HCT116 (cell line): ENCODE measurements around the gene CGN. TPM values are rescaled to one million over a fixed set of nuclear protein-coding genes. Genes with fewer than 3 reads are reported as not detected.

ENCODE experiments used
- ATAC-seq: fragments of 200-7000 bp; cut with Tn5 transposase; 2 replicates; pipeline ENCODE4 v1.9.1; 2020; ENCODE audit warnings: mild to moderate bottlenecking, moderate library complexity
- BruUV-seq: library from RNA; stranded (reverse); fragments of 400-500 nt; replicated peaks from 2 replicates; lab custom pipeline; 2021; lab: Mats Ljungman, UMichigan
- CTCF ChIA-PET: fragments of 300-600 bp; sonication (Branson Sonifier 250); formaldehyde crosslinking; loops from one replicate; lab custom pipeline; 2021; ENCODE audit warnings: antibody characterized with exemption; lab: Charles Lee
- POLR2A ChIA-PET: fragments of 300-600, 350-600 bp; sonication (Branson Sonifier 250); formaldehyde crosslinking; loops from one replicate; lab custom pipeline; 2021; ENCODE audit warnings: antibody characterized with exemption; lab: Charles Lee
- RAD21 ChIA-PET, 2 experiments: fragments of 300-600 bp; sonication (Branson Sonifier 250); formaldehyde crosslinking; loops; one replicate each; lab custom pipeline; 2023; ENCODE audit warnings: low total read pairs in 2 of 2; ENCODE audit not compliant: uncharacterized antibody in 2 of 2, unreplicated experiment in 2 of 2, low non-redundant PET in 1 of 2; lab: Charles Lee
- DNase-seq: peaks from one replicate; pipeline ENCODE4 v3.0.0-alpha.2; 2010; ENCODE audit warnings: low read depth, low spot score
- H2AFZ ChIP-seq: fragments of 200-600 bp; shearing (Covaris generic), sonication (generic); 2 replicates; pipeline ENCODE4 v1.6.1; 2017; ENCODE audit warnings: low read depth, mixed run types, mixed read lengths, antibody characterized with exemption, low read length; ENCODE audit not compliant: poor library complexity, severe bottlenecking
- H3K27ac ChIP-seq: 2 replicates; pipeline ENCODE4 v1.5.1; 2012; ENCODE audit warnings: low read depth, low read length
- H3K27me3 ChIP-seq: fragments of 200-600 bp; sonication (generic); 2 replicates; pipeline ENCODE4 v1.6.1; 2016; ENCODE audit warnings: mixed run types, low read length, mixed read lengths; ENCODE audit not compliant: insufficient read depth
- H3K36me3 ChIP-seq, 2 experiments: fragments of 200-500 bp in 1 of 2; fragments of 200-600 bp in 1 of 2; sonication (Bioruptor generic) in 1 of 2; sonication (generic) in 1 of 2; 2 replicates each; pipeline versions ENCODE4 v1.5.1 to v1.6.1; 2014 to 2016; ENCODE audit warnings: low read length in 2 of 2, inconsistent platforms in 1 of 2, mixed read lengths in 1 of 2, mixed run types in 1 of 2; ENCODE audit not compliant: insufficient read depth in 2 of 2, control insufficient read depth in 1 of 2
- H3K4me1 ChIP-seq, 2 experiments: fragments of 200-600 bp in 1 of 2; sonication (generic) in 1 of 2; 2 replicates each; pipeline versions ENCODE4 v1.5.1 to v1.6.1; 2012 to 2017; ENCODE audit warnings: low read length in 2 of 2, inconsistent platforms in 1 of 2, mild to moderate bottlenecking in 1 of 2, mixed read lengths in 1 of 2, mixed run types in 1 of 2, moderate library complexity in 1 of 2; ENCODE audit not compliant: insufficient read depth in 2 of 2, control insufficient read depth in 1 of 2
- H3K4me2 ChIP-seq: fragments of 200-600 bp; sonication (generic); 2 replicates; pipeline ENCODE4 v1.6.1; 2017; ENCODE audit warnings: mixed run types, low read length, mixed read lengths
- H3K4me3 ChIP-seq, 2 experiments: fragments of 200-600 bp in 1 of 2; sonication (generic) in 1 of 2; replicated peaks in 1 of 2; 2 replicates each; pipeline ENCODE4 v1.5.1; 2011 to 2016; ENCODE audit warnings: low read length in 2 of 2, control low read depth in 1 of 2, low read depth in 1 of 2, mild to moderate bottlenecking in 1 of 2, mixed read lengths in 1 of 2, mixed run types in 1 of 2
- H3K79me2 ChIP-seq: fragments of 200-600 bp; sonication (generic); 2 replicates; pipeline ENCODE4 v1.6.1; 2017; ENCODE audit warnings: mild to moderate bottlenecking, mixed run types, low read length, moderate library complexity, mixed read lengths; ENCODE audit not compliant: insufficient read depth
- H3K9ac ChIP-seq: fragments of 200-600 bp; sonication (generic); 2 replicates; pipeline ENCODE4 v1.6.1; 2016; ENCODE audit warnings: low read length, mixed read lengths
- H3K9me2 ChIP-seq: fragments of 200-600 bp; sonication (generic), shearing (Covaris generic); 2 replicates; pipeline ENCODE4 v1.6.1; 2017; ENCODE audit warnings: mixed run types, mild to moderate bottlenecking, moderate library complexity; ENCODE audit not compliant: insufficient read depth
- H3K9me3 ChIP-seq, 2 experiments: fragments of 200-500 bp in 1 of 2; fragments of 200-600 bp in 1 of 2; sonication (Bioruptor generic) in 1 of 2; sonication (generic) in 1 of 2; 2 replicates each; pipeline ENCODE4 v1.6.1; 2014 to 2017; ENCODE audit warnings: low read length in 2 of 2, mixed read lengths in 2 of 2, inconsistent platforms in 1 of 2, low read depth in 1 of 2, mild to moderate bottlenecking in 1 of 2, mixed run types in 1 of 2, moderate library complexity in 1 of 2; ENCODE audit not compliant: control insufficient read depth in 1 of 2, insufficient read depth in 1 of 2
- H4K20me1 ChIP-seq: fragments of 200-600 bp; sonication (generic), shearing (Covaris generic); 2 replicates; pipeline ENCODE4 v1.6.1; 2017; ENCODE audit warnings: mixed run types, mild to moderate bottlenecking, moderate library complexity; ENCODE audit not compliant: insufficient read depth
- CBX3 ChIP-seq: IDR thresholded peaks from 2 replicates; pipeline ENCODE4 v1.6.1; 2012; ENCODE audit warnings: low read depth
- CEBPB ChIP-seq: IDR thresholded peaks from 2 replicates; pipeline ENCODE4 v1.6.1; 2012; ENCODE audit warnings: low read depth
- CTCF ChIP-seq, 3 experiments: fragments of 200-600 bp in 1 of 3; sonication (generic) in 1 of 3; IDR thresholded peaks in 2 of 3; conservative IDR thresholded peaks in 1 of 3; 2 replicates each; pipeline ENCODE4 v1.5.1; 2012 to 2017; ENCODE audit warnings: low read depth in 2 of 3, low read length in 2 of 3, antibody characterized with exemption in 1 of 3, borderline replicate concordance in 1 of 3, control low read depth in 1 of 3, mild to moderate bottlenecking in 1 of 3, mixed read lengths in 1 of 3, mixed run types in 1 of 3, moderate library complexity in 1 of 3; ENCODE audit not compliant: insufficient read depth in 1 of 3
- ELF1 ChIP-seq: IDR thresholded peaks from 2 replicates; pipeline ENCODE4 v1.6.1; 2012; ENCODE audit warnings: low read depth, borderline replicate concordance
- EZH2 ChIP-seq: fragments of 200-600 bp; sonication (generic); IDR thresholded peaks from 2 replicates; pipeline ENCODE4 v1.6.1; 2017; ENCODE audit warnings: antibody characterized with exemption, mixed run types
- EZH2phosphoT487 ChIP-seq: fragments of 200-600 bp; IDR thresholded peaks from 2 replicates; pipeline ENCODE4 v1.6.1; 2018; ENCODE audit warnings: antibody characterized with exemption, borderline replicate concordance
- FOSL1 ChIP-seq: IDR thresholded peaks from 2 replicates; pipeline ENCODE4 v1.6.1; 2012; ENCODE audit warnings: low read depth
- JUND ChIP-seq: IDR thresholded peaks from 2 replicates; pipeline ENCODE4 v1.6.1; 2012
- POLR2A ChIP-seq: IDR thresholded peaks from 2 replicates; pipeline ENCODE4 v1.7.0; 2011; ENCODE audit warnings: borderline replicate concordance; ENCODE audit not compliant: insufficient read depth, insufficient read length; ENCODE audit errors: extremely low read depth
- SIN3A ChIP-seq: IDR thresholded peaks from 2 replicates; pipeline ENCODE4 v1.6.1; 2012; ENCODE audit warnings: low read depth
- SP1 ChIP-seq: IDR thresholded peaks from 2 replicates; pipeline ENCODE4 v1.6.1; 2012; ENCODE audit warnings: low read depth
- SRF ChIP-seq: IDR thresholded peaks from 2 replicates; pipeline ENCODE4 v1.6.1; 2012; ENCODE audit warnings: low read depth
- TCF7L2 ChIP-seq: IDR thresholded peaks from 2 replicates; pipeline ENCODE4 v1.7.0; 2011; ENCODE audit warnings: borderline replicate concordance, inconsistent platforms; ENCODE audit not compliant: insufficient read depth, insufficient read length; ENCODE audit errors: extremely low read depth
- YY1 ChIP-seq: IDR thresholded peaks from 2 replicates; pipeline ENCODE4 v1.6.1; 2011; ENCODE audit warnings: low read length, low read depth, moderate library complexity, mild to moderate bottlenecking; ENCODE audit not compliant: insufficient replicate concordance; ENCODE audit errors: extremely low read depth
- ZBTB33 ChIP-seq: IDR thresholded peaks from 2 replicates; pipeline ENCODE4 v1.6.1; 2011; ENCODE audit warnings: mild to moderate bottlenecking, low read length, moderate library complexity; ENCODE audit not compliant: insufficient replicate concordance; ENCODE audit errors: extremely low read depth
- ZFX ChIP-seq: fragments of 450-650 bp; IDR thresholded peaks from 2 replicates; pipeline ENCODE4 v1.6.1; 2017
- intact Hi-C: fragments of 100-400 bp; cut with micrococcal nuclease; formaldehyde crosslinking; loops from 2 replicates; pipeline ENCODE4 v1.10.0; 2022
- total RNA-seq: library from RNA; stranded (reverse); gene quantifications from one replicate; pipeline ENCODE4 v1.2.1, GENCODE V29; 2021; ENCODE audit not compliant: unreplicated experiment
- TF ChIP-seq, protein P1 (sequence below): IDR thresholded peaks from 2 replicates; pipeline ENCODE4 v1.6.1; 2012
- TF ChIP-seq, protein P2 (sequence below): IDR thresholded peaks from 2 replicates; pipeline ENCODE4 v1.6.1; 2012

The CGN gene
- total RNA-seq, 1 experiment from 2014 or later, result 19.7 TPM

- no peaks in the 10 kb centered on the region for H3K9me3 ChIP-seq
- peaks cover 37% of the 10 kb centered on the region for H3K79me2 ChIP-seq
- no TSS peak for BruUV-seq
- H2AFZ ChIP-seq, result no peak overlapping the region
- H3K4me2 ChIP-seq, result peak overlapping the region; percentile 91
- no peaks in the 10 kb centered on the region for H3K36me3 ChIP-seq
- peak overlapping the region; percentile 84 for H3K27ac ChIP-seq
- peaks cover 69 to 88% of the 10 kb centered on the region in 2 experiments for H3K4me1 ChIP-seq
- ChIA-PET CTCF (interaction anchor here (1.9 kb wide), 1 partner anchor 27 kb away, joined by 4 read pairs; the partner anchor contains the start of gene TUFT1), POLR2A (interaction anchor here (0.6 to 1.1 kb wide), 3 partner anchors 18 to 231 kb away, joined by 3 to 4 read pairs (median 3); partner anchors contain the start of gene ZNF687), RAD21 (interaction anchor here in 1 of 2 experiments (0.6 kb wide), 1 partner anchor 101 kb away, joined by 3 read pairs; no protein-coding TSS in a partner anchor)
- DNase-seq (no peak), ATAC-seq (peak; percentile 29)
- H3K9me2 ChIP-seq, result no peaks in the 10 kb centered on the region
- peak overlapping the region; percentile 68 to 72 for H3K4me3 ChIP-seq
- intact Hi-C loops, result loop anchor here (2.0 to 5.0 kb wide), 2 partner anchors 54 to 71 kb away; partner anchors contain the start of gene POGZ
- peak overlapping the region; percentile 75 for H3K9ac ChIP-seq
- H3K27me3 ChIP-seq, result no peaks in the 10 kb centered on the region
- H4K20me1 ChIP-seq, result no peaks in the 10 kb centered on the region
- TF ChIP-seq CEBPB (no peak), POLR2A (no peak), FOSL1 (no peak), JUND (no peak), YY1 (peak; percentile 53), CTCF (IDR thresholded peaks at IDR 0.05 in 2 of 3, conservative IDR thresholded peaks at IDR 0.05 in 1 of 3; ENCODE audit: borderline replicate concordance in 1 of 3, insufficient read depth in 1 of 3, low read depth in 2 of 3, low read length in 2 of 3) (no peak), ZBTB33 (peak; percentile 21), EZH2 (no peak), SRF (no peak), TCF7L2 (no peak), ZFX (no peak), CBX3 (no peak), SIN3A (no peak), SP1 (no peak), EZH2phosphoT487 (no peak), ELF1 (no peak)
- TF ChIP-seq, protein P1, sequence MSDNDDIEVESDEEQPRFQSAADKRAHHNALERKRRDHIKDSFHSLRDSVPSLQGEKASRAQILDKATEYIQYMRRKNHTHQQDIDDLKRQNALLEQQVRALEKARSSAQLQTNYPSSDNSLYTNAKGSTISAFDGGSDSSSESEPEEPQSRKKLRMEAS, result no peak
- TF ChIP-seq, protein P2, sequence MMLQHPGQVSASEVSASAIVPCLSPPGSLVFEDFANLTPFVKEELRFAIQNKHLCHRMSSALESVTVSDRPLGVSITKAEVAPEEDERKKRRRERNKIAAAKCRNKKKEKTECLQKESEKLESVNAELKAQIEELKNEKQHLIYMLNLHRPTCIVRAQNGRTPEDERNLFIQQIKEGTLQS, result no peak
These were observed 1.8 kb downstream of the CGN start for GRCh38 chr1:151512801-151513625.
